Inflammatory macrophage treated with lipopolysaccharide for 4 hours (primary cell): ENCODE data around the gene TECTA.

Experiments
- DNase-seq: peaks from one replicate; pipeline ENCODE4 v3.0.0-alpha.2; 2020

Gene TECTA

GRCh38 chr11:121179306-121179705 lies 78.3 kb downstream of the TECTA start:
- DNase-seq, result no peak

DNA sequence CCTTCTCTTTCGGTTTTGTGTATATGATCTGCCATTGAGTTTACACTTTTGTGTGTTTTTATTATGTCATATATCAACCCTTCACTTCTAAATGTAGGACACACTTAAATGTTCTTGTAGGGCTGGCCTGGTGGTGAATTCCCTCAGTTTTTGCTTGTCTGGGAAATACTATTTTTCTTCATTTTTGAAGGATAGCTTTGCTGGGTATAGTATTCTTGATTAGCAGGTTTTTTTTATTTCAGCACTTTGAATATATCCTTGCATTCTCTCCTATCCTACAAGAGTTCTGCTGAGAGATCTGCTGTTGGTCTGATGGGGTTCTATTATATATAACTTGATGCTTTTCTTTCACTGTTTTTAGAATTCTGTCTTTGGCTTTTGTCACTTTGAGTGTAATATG lies 79.1 kb downstream of the TECTA start:
- DNase-seq, result no peak

GRCh38 chr11:121188776-121189175 lies 87.7 kb downstream of the TECTA start:
- DNase-seq, result no peak

GRCh38 chr11:121191818-121192217 lies 90.8 kb downstream of the TECTA start:
- DNase-seq, result no peak

DNA sequence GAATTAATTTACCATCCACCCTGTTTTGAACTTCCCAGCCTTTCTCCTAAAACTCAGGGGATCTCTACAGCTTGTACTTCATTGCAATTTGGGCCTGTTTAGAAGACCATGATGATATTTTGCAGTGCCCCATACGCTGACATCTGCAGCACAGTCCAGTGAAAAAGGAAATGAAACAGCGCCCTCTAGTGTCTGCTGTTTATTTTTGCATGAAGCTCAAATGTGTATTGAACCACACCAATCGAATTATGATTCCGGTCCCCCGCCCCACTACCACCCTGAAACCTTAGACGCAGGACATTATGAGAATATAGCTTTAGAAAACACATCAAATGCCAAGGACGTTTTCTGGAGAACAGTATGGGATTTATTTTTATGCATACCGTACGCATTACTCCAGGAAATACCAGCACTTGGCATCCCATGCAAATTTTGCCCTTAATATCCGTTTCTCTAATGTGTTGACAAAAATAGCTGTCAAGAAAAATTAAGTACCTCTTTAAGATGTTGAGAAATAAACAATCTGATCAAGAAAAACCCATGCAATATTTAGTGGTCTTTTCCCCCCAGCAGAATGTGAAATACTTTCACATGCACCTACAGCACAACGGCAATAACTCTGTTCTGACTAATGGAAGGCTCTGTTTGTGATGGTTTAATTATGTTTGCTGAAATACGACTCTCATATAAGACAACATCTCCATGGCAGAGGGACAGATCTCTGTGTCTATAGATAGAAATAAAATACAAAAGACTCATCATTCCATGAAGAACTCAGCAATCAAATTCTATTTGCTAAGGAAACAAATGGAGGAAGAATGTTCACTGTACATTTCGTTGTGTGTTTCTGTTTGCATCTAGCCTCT lies 93.9 kb downstream of the TECTA start:
- peak; percentile 60 for DNase-seq

- DNase-seq, result no peak
These were observed 97.4 kb downstream of the TECTA start for GRCh38 chr11:121198491-121198890.

GRCh38 chr11:121199516-121199915 lies 98.5 kb downstream of the TECTA start:
- no peak for DNase-seq

GRCh38 chr11:121206810-121207209 lies 105.8 kb downstream of the TECTA start:
- no peak for DNase-seq

- no peak for DNase-seq
These were observed 106.6 kb downstream of the TECTA start for GRCh38 chr11:121207485-121208115.

DNA sequence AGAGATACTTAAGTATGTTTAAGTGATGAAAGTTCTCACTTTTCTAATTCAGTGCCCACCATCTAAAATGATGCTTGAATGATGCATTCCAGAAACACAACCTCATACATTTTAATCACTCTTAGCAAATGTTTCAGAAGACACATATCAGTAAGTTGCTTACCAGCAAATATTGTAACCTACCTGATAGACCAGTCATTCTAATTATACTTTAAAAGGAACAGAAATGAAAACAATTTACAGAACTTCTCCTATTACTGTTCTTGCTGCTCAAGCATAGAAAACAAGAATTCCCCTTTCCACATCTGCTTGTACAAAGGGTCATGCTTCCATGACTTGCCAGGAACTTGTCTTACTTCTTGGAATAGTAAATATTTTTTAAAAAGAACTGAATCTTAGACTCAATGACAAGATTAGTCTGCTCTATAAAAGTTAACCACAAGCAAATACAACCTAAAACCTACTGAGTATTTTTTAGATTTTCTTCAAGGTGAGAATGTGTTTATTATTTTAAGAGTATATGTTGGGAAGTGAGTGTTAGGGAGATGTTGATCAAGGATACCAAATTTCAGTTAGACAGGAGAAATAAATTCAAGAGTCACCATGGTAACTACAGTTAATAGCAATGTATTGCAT lies 109.5 kb downstream of the TECTA start:
- no peak for DNase-seq

DNA sequence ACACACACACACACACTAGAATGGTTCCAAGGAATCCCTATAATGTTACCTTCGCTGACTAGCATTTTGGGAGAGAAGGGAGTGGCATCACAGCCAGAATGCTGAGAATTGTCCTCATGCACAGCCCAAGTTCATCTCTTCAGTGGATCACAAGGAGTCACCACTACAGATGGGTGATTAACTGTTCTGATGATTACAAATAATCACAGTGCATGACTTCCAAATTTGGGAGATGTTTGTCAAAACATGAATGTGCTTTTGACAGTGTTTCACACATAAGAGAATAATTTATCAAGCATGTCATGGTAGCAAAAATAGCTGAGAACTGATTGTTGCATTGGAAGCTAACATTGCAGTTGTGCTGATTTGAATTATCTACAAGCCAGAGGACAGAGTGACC lies 110.6 kb downstream of the TECTA start:
- DNase-seq, result no peak

DNA sequence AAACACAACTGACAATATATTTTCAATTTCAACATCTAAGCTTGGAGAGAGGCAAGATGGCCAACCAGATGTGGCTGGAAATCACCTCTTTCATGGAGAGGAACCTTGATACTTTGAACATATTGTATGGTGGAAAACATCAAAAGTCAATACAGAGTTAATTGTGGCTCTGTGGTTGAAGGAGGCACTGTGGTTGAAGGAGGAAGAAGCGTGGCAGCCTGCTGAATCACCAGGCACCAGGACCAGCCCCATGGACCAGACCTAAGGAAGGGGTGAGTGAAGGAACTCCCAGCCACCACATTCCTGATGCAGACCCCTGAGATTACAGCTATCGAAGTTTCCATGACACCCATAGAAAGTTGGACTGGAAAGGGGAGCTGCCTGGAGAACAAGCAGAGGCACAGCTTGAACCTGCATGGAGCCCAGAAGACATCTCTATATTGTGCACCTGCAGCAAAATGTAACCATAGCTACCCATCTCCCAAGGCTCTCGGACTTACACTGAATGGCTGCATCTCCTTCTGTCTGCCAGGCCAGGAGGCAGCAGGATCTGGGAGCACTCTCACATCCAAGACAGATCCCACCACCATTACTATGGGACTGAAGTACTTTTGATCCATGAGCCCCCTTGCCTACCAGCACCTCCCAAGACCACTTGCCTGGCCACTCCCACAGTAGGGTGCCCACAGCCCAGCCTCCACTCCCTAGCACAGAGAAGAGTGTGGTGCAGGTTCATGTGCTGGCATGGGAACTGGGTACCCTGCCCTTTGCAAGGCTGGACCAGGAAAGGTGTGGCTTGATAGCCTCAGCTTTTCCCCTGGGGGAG lies 111.7 kb downstream of the TECTA start:
- DNase-seq, result no peak

DNA sequence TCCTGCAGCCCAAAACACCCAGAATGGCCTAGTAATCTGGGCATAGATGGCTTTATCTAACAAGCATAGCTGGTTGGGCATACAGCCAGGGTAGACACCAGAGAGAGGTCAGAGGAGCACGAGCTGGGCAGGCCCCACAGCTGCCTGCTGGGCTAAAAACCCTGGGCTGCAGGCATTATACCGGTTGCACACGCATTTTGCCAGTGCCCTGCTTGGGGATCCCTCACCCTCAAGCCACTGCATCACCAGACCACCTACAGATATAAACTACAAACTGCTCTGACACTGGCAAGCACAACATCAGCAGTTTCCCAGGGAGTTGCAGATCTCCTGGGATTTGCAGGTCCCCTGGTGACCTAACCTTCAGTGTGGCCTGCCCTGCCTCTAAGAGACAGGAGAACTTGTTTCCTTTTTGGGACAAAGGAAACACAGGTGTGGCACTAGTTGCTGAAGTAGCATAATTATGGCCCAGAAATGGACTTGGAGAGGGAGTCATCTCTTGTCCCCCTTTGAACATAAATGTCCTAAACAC lies 112.4 kb downstream of the TECTA start:
- no peak for DNase-seq

DNA sequence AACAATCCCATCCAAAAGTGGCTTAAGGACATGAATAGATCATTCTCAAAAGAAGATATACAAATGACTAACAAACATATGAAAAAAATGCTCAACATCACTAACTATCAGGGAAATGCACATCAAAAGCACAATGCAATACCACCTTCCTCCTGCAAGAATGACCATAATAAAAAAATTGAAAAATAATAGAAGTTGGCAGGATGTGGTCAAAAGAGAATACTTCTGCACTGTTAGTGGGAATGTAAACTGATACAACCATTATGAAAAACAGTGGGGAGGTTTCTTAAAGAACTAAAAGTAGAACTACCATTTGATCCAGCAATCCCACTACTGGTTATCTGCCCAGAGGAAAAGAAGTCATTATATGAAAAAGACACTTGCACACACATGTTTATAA lies 113.8 kb downstream of the TECTA start:
- no peak for DNase-seq

DNA sequence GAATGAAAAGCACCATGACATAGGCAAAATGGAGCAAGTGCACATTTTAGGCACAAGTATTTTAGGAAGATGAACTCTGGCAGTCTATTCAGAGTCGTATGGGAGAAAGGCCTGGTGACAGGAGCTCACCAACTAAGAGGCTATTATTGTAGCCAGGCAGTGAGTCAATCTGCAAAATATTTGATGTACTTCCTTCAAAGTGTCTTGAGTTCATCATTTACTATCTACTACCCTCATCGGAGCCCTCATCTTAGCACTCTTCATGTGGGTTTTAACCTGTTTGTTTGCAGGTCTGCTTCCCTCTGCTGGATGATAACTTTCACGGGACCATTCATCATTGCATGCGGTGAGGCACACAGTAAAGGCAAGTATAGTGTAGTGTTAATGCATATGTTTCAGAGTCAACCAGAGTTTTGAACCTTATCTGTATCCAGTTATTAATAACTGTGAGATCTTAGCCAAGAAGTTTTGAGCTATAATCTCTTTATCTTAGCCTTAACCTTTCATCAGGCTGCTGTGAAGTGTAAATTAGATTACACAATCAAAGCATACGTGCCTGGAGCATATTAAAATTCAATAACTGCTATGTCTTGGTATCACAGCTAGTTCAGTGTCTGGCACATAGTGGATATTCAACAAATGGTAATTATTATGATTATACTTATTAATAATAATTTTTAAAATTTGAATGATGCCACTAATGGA lies 120.6 kb downstream of the TECTA start:
- no peak for DNase-seq

DNA sequence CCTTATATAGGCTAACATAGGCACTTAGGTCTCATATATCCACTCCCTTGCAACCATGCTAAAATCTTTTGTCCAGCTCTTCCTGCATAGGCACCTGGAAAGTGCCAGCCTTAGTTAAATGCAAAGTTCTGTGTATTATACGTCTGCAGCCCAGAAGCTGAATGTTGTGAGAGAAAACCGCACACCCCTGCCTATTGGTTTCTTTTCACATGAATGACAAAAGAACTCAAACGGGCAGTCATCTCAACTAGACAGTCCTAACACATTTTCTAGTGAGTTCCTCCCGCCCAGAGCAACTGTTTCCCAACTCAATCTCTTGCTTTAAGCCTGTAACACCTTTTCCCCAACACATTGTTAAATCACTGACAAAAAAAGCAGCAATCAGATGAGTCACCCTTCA lies 122.1 kb downstream of the TECTA start:
- DNase-seq, result no peak

DNA sequence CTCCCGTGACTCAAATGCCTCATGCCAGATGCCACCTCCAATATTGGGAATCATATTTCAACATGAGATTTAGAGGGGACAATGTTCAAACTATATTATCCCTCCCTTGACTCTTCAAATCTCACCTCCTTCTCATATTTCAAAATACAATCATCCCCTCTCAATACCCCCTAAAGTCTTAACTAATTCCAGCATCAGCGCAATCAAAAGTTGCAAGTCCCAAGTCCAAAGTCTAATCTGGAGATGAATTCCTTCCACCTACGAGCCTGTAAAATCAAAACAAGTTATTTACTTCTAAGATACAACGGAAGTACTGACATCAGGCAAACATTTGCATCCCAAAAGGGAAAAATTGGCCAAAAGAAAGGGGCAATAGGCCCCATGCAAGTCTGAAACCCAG lies 124.3 kb downstream of the TECTA start:
- DNase-seq, result no peak

DNA sequence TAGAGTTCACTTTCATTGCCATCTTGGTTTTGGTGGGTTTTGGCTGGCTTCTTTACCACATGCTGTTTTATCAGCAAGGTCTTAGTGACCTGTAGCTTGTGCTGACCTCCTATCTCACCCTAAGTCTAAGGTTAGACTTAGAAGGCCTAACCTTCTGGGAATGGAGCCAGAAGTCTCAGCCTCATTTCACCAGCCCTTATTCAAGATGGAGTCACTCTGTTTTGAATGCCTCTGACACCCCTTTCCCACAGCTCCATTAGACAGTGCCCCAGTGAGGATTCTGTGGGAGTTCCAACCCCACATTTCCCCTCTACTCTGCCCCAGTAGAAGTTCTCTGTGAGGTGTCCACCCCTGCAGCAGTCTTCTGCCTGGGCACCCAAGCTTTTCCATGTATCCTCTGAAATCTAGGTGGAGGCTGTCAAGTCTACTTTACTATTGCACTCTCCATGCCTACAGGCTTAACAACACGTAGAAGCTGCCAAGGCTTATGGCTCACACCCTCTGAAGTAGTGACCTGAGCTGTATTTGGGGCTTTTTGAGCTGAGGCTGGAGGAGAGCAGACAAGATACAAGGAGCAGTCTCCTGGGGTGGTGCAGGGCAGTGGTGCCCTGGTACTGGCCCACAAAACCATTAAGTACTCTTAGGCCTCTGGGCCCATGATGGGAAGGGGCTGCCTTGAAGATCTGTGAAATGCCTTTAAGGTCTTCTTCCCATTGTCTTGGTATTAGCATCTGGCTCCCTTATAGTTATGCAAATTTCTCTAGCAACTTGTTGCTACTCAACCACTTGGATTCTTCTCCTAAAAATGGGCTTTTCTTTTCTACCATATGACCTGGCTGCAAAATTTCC lies 125.6 kb downstream of the TECTA start:
- DNase-seq, result no peak

DNA sequence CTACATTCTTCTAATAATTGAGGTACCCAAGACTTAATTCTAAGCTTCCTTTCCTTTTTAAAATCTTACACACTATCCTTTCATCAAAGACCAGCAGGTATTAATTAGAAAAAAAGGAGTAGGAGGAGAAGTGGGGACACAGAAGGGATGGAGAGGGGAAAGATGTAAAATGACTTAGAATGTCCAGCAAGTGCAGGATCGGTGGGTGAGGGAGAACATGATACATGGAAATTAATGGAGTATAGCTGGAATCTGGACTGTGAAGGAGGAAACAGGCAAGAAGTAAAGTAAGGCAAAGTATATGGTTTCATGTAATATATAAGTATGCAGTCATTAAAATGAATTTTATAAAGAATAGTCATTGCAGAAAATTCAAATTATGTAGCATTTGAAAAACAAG lies 127.8 kb downstream of the TECTA start:
- no peak for DNase-seq

- DNase-seq, result no peak
These were observed 128.6 kb downstream of the TECTA start for GRCh38 chr11:121229495-121230215.
